T47D (cell line): Measurements from ENCODE around the gene SAMHD1.
"Not testable (repeated sequence)": the region's sequence is repeated elsewhere in the genome, so short reads cannot be mapped to it uniquely, and the experiment has no call there.

Experiments
- DNase-seq, 2 experiments: peaks; one replicate each; pipeline versions ENCODE4 v3.0.0 to v3.0.0-alpha.2; 2011 to 2012; ENCODE audit warnings: low read depth in 1 of 2, low spot score in 1 of 2
- JUND ChIP-seq: IDR thresholded peaks from 2 replicates; pipeline ENCODE4 v1.6.1; 2012; ENCODE audit warnings: low read depth
- in situ Hi-C: cut with HindIII; loops from 2 replicates; pipeline ENCODE4 v1.10.0; 2016; ENCODE audit warnings: low sequenced_read_pairs, low pct_unique_long_range_greater_than_20kb

SAMHD1 gene

DNA sequence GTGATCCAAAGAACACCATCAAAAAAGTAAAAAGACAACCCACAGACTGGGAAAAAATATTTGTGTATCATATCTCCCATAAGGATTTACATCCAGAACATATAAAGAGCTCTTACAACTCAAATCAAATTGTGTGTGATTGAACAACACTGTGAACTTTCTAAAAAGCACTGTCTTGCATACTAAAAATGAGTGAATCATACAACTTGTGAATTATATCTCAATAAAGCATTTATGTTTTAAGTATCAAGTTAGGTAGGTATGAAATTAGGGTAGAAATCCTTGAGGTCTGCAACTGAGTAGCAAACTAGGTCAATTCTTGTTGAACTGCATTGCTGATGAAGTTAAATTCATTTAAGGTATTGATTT is 14.1 kb downstream of the SAMHD1 start:
- TF ChIP-seq JUND, result no peak
- in situ Hi-C loops, result no loop called here
- DNase-seq, result no peak

DNA sequence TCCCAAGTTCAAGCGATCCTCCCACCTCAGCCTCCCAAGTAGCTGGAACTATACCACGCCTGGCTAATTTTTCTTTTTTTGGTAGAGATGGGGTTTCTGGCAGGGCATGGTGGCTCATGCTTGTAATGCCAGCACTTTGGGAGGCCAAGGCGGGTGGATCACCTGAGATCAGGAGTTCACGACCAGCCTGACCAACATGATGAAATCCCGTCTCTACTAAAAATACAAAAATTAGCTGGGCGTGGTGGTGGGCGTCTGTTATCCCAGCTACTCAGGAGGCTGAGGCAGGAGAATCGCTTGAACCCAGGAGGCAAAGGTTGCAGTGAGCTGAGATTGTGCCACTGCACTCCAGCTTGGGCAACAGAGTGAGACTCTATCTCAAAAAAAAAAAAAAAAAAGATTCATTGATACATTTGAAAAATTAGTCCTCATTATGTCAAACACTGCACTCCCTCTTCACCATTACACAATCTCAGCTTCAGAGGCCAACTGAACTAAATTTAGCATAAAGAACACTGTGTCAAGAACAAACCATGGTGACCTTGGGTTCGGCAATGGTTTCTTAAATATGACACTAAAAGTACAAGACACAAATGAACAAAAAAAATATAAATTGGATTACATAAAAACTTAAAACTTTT is 14.6 kb downstream of the SAMHD1 start:
- in situ Hi-C loops, DNase-seq: not testable (repeated sequence)

DNA sequence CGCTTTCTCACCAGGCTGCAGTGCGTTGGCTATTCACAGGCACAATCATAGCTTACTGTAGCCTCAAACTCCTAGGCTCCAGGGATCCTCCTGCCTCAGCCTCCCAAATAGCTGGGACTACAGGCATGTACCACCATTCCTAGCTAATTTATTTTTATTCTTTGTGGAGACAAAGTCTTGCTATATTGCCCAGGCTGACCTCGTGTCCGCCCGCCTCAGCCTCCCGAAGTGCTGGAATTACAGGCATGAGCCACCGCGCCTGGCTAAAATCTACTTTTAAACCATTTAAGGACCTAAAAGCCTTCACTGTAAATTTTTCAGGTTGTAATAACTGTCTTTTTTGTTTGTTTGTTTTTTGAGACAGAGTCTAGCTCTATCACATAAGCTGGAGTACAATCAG is 15.2 kb downstream of the SAMHD1 start:
- TF ChIP-seq JUND, result no peak
- no peak for DNase-seq
- in situ Hi-C loops, result no loop called here

DNA sequence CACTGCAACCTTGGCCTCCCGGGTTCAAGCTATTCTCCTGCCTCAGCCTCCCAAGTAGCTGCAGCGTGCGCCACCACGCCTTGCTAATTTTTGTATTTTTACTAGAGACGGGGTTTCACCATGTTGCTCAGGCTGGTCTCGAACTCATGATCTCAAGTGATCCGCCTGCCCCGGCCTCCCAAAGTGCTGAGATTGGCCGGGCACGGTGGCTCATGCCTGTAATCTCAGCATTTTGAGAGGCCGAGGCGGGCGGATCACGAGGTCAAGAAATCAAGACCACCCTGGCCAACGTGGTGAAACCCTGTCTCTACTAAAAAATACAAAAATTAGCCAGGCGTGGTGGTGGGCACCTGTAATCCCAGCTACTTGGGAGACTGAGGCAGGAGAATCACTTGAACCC is 17.9 kb downstream of the SAMHD1 start:
- in situ Hi-C loops, DNase-seq: not testable (repeated sequence)

DNA sequence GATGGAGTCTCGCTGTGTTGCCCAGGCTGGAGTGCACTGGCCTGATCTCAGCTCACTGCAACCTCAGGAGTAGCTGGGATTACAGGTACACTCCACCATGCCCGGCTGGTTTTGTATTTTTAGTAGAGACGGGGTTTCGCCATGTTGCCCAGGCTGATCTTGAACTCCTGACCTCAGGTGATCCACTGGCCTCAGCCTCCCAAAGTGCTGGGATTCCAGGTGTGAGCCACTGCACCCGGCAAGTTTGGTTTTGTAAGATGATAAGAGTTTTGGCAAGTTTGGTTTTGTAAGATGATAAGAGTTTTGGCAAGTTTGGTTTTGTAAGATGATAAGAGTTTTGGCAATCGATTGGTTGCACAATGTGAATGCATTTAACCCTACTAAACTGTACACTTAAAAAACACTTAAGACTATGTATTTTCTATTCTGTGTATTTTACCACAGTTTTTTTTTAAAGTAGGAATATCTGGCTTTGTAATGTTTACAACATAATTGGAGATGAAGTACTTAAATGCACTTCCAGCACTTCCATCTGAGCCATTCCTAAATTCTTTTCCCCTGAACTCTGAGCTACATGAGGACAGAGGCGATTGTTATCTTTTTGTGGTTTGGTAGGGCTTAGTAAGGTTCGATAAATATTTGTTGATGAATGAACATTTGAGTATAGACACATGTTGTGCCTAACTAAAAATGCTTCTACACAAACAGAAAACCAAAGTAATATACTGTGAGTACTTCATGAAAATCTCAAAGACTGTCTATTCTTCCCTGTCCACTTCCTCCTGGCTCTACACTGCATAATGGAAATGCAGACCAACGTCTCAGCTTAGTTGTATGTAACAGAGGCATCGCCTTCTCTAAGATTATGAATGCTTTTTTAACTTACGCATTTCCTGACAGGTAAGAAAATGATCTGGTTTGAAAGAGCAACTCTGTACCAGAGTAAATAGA is 18.8 kb downstream of the SAMHD1 start:
- no peak for TF ChIP-seq JUND
- in situ Hi-C loops, result no loop called here
- DNase-seq, result peak in 1 of 2 experiments; percentile 33

DNA sequence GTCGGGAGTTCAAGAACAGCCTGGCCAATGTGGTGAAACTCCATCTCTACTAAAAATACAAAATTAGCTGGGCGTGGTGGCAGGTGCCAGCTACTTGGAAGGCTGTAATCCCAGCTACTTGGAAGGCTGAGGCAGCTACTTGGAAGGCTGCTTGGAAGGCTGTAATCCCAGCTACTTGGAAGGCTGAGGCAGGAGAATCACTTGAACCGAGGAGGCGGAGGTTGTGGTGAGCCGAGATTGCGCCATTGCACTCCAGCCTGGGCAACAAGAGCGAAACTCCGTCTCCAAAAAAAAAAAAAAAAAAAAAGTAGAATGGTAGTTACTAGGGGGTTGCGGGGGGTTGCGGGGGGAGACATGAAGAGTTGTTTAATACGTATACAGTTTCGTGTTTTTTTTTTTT is 19.4 kb downstream of the SAMHD1 start:
- DNase-seq, in situ Hi-C loops: not testable (repeated sequence)

DNA sequence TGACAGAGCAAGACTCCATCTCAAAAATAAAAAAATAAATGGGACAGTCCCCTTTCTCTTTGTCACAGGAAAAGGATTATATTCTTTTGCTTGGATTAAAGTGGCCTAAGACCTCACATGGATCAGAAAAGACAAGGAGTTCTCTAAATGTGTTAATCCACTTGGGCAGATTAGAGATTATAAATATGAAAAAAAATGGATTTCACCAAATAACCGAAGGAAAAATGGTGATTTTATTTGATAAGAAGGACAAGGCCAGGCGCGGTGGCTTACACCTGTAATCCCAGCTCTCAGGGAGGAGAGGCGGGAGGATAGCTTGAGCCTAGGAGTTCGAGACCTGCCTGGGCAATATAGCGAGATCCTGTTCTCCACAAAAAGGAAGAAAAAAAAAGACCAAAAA is 21.8 kb downstream of the SAMHD1 start:
- in situ Hi-C loops, result no loop called here
- no peak for TF ChIP-seq JUND
- no peak for DNase-seq

DNA sequence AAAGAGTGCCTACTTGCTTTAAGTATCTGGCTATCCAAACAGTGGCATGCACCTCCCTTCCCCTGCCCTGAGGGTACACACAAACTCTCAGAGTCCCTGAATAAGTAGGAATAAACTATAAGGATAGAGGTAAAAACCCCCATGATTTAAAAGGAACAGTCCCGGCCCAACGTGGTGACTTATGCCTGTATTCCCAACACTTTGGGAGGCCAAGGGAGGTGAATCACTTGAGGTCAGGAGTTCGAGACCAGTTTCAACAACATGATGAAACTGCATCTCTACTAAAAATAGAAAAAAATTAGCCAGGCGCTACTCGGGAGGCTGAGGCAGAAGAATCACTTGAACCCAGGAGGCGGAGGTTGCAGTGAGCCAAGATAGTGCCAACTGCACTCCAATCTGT is 22.2 kb downstream of the SAMHD1 start:
- DNase-seq, result no peak
- no peak for TF ChIP-seq JUND

DNA sequence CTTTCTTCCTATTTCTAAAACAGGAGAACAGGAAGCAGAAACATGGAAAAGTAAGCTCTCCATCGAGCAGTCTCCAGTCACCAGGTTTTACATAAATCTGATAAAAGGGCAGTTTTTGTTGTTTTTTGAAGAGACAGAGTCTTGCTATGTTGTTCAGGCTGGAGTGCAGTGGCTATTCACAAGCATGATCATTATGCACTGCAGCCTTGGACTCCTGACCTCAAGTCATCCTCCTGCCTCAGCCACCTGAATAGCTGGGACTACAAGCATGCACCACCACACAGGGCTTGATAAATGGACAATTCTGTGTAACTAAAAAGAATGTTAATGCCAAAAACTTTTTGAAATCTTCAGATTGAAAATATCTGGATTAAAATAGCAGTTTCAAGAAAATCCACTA is 23.8 kb downstream of the SAMHD1 start:
- in situ Hi-C loops, result no loop called here
- DNase-seq, result no peak
- TF ChIP-seq JUND, result no peak

More for the DNA sequence above, 22.2 kb downstream of the SAMHD1 start:
- in situ Hi-C loops, result no loop called here

DNA sequence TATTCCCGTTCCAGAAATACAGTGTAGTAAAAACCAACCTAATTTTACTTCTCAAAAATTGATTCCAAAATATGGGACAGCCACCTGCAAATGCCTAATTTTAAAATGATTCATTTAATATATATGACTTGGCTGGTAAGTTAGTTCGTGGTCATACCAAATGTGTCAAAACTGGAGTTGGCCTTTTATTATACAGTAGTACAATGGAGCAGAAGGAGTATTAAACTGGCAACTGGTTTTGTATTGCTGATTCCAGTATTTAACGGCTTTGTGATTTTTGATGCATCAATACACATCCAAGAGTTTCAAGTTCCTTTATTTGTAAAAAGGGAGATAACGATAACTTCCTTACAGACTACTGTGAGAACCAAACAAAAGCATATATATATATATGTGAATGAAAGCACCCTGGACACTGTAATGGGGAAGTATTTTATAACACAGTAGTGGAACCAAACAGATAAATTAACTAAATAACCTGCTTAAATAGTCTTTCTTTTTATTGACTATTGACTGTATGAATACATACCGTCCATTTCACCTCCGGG is 24.8 kb downstream of the SAMHD1 start:
- TF ChIP-seq JUND, result no peak
- in situ Hi-C loops, result no loop called here
- DNase-seq, result no peak

DNA sequence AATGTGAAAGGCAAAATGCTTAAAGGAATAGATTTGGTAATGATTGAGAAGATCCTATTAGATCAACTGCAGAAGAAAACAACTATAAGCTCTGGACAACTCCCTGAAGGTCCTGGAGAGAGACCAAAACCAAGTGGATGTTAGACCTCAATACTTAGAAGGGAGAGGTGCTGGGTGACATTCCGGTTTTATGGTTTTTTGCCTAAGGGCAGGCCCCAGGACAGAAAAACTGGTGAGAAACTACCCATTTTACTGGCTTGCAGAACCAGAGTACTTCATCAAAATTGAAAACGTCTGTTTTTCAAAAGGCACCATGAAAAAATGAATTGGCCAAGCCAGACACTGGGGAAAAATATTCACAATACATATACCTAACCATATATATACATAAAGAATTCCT is 26.3 kb downstream of the SAMHD1 start:
- TF ChIP-seq JUND, result no peak
- in situ Hi-C loops, result no loop called here
- peak in 1 of 2 experiments; percentile 14 for DNase-seq

DNA sequence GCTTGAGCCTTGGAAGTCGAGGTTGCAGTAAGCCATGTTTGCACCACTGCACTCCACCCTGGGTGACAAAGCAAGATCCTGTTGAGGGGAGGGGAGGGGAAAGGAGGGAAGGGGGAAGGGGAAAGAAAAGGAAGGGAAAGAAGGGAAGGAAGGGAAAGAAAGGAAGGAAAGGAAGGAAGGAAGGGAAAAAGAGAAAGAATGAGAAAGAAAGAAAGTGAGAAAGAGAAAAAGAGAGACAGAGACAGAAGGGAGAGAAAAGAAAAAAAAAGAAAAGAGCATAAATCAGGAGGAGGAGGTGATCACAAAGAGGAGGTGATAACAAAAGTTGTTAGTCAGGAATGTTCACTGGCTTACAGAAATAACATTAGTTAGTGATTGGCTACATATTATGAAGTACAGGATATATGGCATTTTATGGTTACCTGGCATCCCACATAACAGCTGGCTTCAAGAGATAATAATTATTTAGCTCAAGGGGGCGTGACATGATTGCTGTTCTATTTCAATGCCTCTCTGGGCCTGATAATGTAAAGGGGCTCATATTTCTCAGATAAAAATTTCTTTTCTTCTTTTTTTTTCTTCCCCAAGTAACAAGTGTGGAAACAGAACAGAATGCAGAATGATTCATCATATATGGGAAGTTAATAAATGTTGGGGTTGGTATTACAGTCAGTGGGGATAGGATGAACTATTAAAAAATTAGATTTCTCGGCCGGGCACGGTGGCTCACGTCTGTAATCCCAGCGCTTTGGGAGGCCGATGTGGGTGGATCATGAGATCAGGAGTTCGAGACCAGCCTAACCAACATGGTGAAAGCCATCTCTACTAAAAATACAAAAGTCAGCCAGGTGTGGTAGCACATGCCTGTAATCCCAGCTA is 27.1 kb downstream of the SAMHD1 start:
- DNase-seq, result no peak
- in situ Hi-C loops, result no loop called here
- no peak for TF ChIP-seq JUND
